AG10803 (cell line): ENCODE data around the gene PPT1.

ENCODE experiments used
- DNase-seq: peaks from one replicate; pipeline ENCODE4 v3.0.0; 2010; ENCODE audit warnings: low read depth
- H3K4me3 ChIP-seq: 2 replicates; pipeline ENCODE4 v1.5.1; 2011; ENCODE audit warnings: mild to moderate bottlenecking, low read length, control low read depth
- TF ChIP-seq, protein P1 (sequence below): conservative IDR thresholded peaks from 2 replicates; pipeline ENCODE4 v1.5.1; 2011; ENCODE audit warnings: mild to moderate bottlenecking, low read length, control low read depth, inconsistent platforms

Gene PPT1

DNA sequence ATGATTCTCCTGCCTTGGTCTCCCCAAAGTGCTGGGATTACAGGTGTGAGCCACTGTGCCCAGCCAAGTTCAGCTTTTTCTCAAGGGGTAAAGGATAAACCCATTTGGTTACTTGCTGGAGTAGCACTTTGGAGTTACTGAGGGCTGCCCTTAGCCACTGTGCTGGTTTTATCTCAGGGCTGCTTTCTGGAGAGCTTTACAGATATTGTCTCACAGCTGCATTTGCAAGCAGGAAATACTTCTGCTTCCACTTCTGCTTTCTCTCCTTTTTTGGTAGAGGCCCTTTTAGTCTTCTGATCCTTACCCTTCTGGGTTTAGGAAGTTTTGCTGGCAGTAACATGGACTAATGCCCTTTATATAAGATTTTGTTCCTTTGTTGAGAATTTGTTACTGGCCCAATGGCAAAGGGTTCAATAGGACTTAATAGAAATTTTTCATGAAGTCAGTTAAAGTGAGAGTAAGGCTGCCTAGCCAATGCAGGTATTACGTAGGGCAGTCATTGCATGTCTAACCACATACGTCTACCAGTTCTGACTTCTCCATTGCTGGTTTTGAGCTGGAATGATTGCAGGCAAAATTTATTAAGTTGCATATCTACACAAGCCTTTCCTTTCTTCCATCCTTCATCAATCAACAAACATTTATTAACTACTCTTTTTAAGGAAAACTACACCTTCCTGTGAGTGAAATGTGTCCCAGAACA lies 32.1 kb downstream of the PPT1 start:
- DNase-seq = no peak
- TF ChIP-seq, protein P1, sequence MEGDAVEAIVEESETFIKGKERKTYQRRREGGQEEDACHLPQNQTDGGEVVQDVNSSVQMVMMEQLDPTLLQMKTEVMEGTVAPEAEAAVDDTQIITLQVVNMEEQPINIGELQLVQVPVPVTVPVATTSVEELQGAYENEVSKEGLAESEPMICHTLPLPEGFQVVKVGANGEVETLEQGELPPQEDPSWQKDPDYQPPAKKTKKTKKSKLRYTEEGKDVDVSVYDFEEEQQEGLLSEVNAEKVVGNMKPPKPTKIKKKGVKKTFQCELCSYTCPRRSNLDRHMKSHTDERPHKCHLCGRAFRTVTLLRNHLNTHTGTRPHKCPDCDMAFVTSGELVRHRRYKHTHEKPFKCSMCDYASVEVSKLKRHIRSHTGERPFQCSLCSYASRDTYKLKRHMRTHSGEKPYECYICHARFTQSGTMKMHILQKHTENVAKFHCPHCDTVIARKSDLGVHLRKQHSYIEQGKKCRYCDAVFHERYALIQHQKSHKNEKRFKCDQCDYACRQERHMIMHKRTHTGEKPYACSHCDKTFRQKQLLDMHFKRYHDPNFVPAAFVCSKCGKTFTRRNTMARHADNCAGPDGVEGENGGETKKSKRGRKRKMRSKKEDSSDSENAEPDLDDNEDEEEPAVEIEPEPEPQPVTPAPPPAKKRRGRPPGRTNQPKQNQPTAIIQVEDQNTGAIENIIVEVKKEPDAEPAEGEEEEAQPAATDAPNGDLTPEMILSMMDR = no peak
- H3K4me3 ChIP-seq = no peak overlapping the region

DNA sequence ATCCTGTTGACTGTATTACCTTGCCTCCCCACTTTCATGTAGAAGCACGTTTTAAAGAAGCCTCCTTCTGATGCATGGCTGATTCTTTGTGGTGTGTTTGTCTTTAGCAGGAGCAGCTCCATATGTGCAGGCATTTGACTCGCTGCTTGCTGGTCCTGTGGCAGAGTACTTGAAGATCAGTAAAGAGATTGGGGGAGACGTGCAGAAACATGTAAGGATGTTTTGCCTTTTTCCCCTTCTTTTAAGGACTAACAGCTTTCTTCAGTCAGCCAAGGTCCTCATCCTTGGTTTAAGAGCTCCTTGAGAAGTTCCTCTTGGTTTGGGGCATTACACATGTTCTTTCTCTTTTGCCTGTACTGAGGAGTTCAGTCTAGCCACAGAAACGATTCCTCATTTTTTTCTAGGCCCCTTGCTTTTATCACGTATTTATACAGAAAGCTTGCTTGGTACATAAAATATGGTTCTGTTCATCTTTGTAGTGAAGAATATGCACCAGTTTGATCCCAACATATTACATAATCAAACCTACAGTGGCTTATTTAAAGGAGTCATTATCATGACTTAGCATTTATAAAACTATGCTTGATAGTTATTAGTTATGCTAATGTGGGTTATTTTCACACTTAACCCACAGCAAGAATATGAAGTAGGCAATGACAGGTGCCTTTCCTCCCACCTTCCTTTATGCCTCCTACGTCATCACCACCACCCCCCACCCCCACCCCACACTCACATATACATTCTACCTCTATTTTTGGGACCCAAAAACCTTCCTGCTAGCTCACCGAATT lies 36.9 kb downstream of the PPT1 start:
- TF ChIP-seq, protein P1 = no peak
- no peak overlapping the region for H3K4me3 ChIP-seq
- no peak for DNase-seq

DNA sequence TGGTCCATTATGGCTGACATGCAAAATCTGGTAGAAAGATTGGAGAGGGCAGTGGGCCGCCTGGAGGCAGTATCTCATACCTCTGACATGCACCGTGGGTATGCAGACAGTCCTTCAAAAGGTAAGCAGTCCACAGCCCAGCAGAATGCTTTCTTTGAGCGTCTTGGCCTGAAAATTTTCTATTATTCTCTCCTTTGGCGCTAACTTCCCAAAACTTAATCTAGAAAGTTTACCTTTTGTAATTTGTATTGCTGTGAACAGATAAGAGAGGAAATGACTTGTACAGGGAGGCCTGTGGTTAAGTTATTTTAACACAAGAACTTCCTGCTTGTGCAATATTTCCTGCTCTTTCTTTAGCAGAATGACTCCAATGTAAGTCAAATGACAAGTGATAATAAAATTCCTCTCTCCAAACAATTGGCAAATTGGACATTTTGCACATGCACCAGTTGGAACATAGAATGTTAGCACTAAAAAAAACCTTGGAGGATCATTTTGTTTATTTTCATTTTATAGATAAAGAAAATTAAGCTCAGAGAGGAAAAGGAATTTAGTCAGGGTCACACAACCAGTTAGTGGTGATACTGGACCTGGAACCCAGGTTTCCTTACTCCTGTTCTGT lies 37.6 kb downstream of the PPT1 start:
- TF ChIP-seq, protein P1 = no peak
- peak; percentile 51 for DNase-seq
- H3K4me3 ChIP-seq = no peak overlapping the region

DNA sequence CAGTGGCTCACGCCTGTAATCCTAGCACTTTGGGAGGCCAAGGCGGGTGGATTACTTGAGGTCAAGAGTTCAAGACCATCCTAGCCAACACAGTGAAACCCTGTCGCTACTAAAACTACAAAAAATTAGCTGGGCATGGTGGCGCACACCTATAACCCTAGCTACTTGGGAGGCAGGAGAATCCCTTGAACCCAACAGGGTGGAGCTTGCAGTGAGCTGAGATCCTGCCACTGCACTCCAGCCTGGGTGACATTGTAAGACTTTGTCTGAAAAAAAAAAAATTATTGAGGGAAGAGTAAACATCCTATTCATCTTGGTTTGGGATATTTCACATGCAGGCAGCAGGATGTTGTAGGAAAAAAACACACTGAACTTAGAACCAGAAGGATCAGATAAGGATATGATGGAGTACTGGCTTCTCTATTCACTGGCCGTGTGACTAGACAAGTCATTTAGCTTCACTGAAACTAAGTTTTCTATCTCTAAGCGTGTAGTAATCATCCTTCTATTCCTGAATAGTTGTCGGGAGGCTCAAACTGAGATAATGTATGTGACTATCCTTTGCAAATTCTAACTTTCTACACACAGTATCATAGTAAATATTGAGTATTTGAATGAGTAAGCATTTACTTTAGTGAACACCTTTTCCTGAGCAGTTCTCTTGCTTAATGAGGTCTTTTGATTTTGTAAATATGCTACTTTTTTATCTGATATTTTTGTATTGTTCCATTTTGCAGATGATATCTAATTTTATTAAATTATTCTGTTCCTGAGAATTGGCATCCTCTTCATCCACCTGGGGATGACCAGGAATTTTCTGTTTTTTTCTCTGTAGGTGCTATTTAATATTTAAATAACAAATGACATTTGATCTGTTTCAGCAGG lies 38.4 kb downstream of the PPT1 start:
- DNase-seq = no peak
- no peak overlapping the region for H3K4me3 ChIP-seq
- TF ChIP-seq, protein P1 = no peak

DNA sequence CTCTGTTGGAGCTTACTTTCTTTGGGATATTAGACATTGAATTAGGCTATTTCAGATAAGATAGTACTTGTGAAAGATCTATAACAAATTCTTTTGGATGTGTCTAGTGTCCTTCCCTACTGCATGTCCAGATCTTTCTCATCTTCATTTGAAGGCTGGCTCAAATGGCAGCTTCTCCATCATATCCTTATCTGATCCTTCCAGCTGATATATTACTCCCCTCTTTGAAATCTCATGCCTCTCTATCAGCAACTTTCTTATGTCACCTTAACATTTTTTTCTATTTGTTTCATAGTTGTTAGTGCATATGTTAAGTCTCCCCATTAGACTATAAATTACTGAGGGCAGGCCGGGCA lies 39.0 kb downstream of the PPT1 start:
- H3K4me3 ChIP-seq = no peak overlapping the region
- TF ChIP-seq, protein P1 = no peak
- no peak for DNase-seq

DNA sequence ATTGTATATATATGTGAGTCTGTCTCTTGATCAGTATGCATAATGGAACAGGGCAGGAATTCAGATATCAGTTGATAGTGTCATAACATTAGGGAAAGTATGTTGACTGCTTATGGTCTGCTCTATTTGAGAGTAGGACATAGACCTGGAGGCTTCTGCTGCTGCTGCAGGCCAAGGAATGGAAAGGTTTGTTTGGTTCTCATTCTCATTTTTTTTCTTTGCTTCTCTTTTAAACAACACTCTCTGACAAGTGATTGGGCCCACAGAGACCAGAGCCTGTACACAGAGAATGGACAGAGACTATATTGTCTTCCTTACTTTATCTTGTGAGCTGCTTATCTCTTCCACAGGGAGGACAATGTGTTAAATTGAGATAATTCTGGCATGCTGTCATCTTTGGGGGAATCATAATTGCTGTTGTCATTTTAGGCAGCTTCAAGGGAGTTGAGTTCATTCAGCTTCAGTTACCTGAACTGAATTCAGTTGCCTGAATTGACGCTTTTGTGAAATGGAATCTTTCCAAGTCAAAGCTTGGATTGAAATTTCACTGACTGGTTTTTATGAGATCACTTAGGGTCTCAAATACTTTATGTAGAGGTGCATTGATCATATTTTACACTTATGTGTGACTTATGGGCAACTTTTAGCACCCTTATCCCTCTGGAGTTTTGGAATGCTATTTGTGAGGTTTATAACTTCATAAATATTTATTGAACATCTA lies 39.6 kb downstream of the PPT1 start:
- TF ChIP-seq, protein P1 = no peak
- DNase-seq = no peak
- no peak overlapping the region for H3K4me3 ChIP-seq
